ENCODE data around the gene SPECC1.
"Not testable (repeated sequence)": the region's sequence is repeated elsewhere in the genome, so short reads cannot be mapped to it uniquely, and the experiment has no call there.

SPECC1 gene

DNA sequence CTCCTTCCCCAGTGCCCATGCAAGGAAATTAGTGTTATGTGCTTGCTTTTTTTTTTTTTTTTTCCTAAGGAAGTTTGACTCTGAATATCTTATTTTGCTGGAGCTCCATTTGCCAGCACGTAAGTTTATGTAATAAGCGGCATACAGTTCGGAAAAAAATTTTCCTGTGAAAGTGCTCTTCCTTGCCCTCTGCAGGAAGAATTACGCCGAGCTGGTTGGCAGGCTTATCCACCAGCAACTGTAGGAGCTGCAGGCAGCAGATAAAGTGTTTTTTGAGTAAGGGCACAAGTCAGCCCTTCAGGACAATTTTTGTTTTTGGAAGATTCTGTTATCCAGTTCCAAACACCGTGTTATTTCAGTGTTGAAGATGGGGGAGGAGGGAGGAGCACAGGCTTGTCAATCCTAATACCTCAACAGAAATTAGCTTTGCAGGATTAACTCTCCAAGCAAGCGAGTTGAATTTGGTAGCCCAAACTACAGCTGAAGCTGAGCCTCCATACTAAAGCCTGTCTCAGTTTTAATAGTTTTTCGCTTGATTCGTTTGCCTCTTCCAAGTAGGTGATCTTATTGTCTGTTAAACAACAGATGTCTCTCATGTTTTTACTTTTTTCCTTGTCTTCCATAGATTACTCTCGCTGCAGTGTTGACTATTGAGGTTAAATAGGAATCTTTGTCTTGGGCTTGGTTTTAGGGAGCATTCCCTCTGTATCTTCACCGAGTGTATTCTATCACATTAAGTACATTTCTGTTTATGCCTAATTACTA, 1.1 kb downstream of the SPECC1 start:
- DNase-seq (ENCODE audit: low read depth), result no peak

DNA sequence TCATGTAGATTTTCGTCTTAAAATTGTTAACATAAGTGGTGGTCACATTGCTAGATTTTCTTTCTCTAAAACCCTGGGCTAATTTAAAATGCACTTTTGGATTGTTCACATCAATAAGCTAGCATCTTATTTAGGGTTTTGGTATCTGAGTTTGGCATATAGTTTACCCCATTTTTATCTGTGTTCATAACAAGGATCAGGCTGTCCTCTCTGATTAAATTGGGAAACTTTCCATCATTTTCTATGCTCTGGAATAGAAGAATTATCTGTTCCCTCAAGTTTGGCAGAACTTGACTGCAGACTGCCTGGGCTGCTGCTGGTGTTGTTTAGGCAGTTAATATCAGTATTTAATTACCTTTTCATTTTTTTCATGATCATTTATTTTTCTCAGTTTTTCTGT, 1.8 kb downstream of the SPECC1 start:
- DNase-seq (ENCODE audit: low read depth), result no peak

DNA sequence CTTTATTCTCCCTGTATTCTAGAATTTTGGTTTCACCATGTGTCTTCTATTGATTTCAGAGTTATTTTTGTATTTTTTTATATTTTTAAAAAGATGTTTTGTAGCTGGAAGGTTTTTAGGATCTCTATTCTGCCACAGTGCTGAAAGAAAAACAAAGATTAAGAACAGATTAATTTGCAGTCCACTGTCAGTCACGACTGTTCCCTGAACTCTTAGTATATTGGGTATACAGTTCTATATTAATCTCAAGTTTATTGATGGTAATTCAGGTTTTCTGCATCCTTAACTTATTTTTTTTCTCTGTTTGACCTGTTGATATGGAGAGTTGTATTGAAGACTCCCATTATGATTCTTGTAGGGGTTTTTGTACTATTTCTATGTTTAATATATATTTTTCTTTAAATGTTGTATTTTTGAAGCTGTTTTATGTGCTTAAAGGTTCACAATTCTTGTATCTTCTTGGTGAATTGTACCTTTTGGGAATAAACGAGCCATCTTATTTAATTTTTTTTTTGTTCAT, 2.9 kb downstream of the SPECC1 start:
- no peak for DNase-seq (ENCODE audit: low read depth)

DNA sequence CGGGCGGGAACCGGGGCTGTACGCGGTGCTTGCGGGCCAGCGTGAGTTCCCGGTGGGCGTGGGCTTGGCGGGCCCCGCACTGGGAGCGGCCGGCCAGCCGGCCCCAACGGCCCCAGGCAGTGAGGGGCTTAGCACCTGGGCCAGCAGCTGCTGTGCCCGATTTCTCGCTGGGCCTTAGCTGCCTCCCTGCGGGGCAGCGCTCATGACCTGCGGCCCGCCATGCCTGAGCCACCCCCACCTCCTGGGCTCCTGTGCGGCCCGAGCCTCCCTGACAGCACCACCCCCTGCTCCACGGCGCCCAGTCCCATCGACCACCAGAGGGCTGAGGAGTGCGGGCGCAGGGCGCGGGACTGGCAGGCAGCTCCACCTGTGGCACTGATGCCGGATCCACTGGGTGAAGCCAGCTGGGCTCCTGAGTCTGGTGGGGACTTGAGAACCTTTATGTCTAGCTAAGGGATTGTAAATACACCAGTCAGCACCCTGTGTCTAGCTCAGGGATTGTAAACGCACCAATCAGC, 7.4 kb downstream of the SPECC1 start:
- not testable (repeated sequence) for DNase-seq (ENCODE audit: low read depth)

DNA sequence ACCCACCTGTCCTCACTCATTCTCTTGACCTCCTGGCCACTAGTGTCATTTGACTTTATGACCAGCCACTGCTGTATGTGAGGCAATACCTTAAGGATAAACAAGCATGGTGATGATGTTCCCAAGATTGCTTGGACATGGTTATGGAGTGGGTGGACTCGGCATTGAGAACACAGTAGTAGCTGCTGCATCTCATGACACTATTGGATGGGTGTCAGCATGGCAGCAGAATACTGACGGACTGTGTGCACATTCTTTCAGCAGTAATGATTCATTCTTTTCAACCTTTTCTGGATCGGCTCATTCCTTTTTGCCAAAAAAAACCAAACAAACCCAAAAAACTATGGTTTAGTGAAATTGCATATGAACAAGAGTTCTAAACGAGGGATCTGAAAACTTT, 13.5 kb downstream of the SPECC1 start:
- DNase-seq (ENCODE audit: low read depth), result no peak

- DNase-seq (ENCODE audit: low read depth), result no peak
Observed at GRCh38 chr17:20026960-20027359, 17.8 kb downstream of the SPECC1 start.

- DNase-seq (ENCODE audit: low read depth), result no peak
Observed at GRCh38 chr17:20028443-20028842, 19.3 kb downstream of the SPECC1 start.

DNA sequence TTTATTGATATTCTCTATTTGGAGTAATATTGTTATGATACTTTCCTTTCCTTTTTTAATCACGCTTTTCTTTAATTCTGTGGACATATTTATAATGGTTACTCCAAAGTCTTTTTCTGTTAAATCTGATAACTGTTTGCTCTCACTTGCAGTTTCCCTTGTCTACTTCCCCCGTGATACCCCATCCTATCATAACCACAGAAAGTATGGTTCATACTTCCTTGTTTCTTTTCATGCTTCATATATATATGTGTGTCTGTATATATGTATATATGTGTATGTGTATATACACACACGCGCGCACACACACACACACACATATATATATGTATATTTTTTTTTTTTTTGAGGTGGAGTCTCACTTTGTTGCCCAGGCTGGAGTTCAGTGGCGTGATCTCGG, 23.5 kb downstream of the SPECC1 start:
- DNase-seq (ENCODE audit: low read depth), result no peak

DNA sequence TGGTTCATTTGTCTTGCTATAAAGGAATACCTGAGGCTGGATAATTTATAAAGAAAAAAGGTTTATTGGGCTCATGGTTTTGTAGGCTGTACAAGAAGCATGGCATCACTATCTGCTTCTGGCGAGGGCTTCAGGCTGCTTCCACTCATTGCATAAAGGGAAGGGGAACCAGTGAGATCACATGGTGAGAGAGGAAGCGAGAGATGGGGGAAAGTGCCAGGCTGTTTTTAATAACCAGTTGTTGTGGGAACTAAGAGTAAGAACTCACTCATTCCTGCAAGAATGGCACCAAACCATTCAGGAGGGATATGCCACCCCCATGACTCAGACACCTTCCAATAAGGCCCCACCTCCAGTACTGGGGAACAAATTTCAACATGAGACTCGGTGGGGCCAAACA, 24.3 kb downstream of the SPECC1 start:
- no peak for DNase-seq (ENCODE audit: low read depth)

DNA sequence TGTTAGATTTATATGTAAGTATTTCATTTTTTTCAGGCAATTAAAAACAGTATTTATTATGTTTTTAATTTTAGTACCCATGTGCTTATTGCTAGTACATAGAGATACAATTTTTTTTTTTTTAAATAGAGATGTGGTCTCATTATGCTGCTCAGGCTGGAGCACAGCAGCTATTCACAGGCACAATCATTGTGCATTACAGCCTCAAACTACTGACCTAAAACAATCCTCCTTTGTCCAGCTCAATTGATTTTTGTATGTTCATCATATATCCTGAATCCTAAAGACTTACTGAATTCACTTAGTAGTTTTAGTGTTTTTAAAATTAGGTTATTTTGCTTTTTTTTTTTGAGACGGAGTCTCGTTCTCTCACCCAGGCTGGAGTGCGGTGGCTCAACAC, 26.3 kb downstream of the SPECC1 start:
- DNase-seq (ENCODE audit: low read depth), result no peak

- DNase-seq (ENCODE audit: low read depth), result not testable (repeated sequence)
Observed at GRCh38 chr17:20037286-20037685, 28.1 kb downstream of the SPECC1 start.

DNA sequence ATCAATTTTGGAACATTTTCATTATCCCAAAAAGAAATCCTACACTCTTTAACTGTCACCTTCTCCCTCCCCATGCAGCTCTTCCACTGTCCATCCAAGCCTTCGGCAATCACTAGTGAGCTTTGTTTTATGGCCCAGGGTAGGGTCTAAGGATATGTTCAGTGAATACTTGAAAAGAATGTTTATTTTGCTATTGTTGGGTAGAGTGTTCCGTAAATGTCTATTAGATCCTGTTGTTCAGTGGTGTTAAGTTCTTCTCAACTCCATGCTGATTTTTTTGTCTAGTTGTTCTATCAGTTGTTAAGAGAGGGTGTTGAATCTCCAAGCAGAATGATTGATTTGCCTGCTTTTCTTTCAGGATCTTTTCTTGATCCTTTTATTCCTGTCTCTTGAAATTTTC, 29.9 kb downstream of the SPECC1 start:
- no peak for DNase-seq (ENCODE audit: low read depth)

- DNase-seq (ENCODE audit: low read depth), result no peak
Observed at GRCh38 chr17:20040216-20040615, 31.1 kb downstream of the SPECC1 start.

GRCh38 chr17:20043021-20043420, 33.9 kb downstream of the SPECC1 start:
- no peak for DNase-seq (ENCODE audit: low read depth)

DNA sequence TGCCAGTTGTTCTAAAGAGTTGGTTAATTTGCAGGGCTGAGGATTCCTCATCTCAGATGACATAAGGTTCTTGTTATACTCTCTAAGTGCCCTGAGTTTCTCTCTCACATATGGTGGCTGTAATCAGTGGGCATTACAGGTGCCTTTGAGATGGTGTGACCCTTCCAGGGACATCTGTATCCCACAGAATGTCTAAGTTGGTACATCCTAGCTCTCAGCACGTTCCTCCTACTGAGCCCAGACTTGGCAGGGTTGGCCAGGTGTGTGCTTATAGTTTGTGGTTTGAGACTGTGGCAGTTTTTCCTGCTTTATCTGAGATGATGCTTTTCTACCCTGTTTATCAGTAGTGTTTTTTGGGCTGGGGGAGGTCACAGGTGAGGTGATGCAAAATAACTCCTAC, 36.3 kb downstream of the SPECC1 start:
- no peak for DNase-seq (ENCODE audit: low read depth)

DNA sequence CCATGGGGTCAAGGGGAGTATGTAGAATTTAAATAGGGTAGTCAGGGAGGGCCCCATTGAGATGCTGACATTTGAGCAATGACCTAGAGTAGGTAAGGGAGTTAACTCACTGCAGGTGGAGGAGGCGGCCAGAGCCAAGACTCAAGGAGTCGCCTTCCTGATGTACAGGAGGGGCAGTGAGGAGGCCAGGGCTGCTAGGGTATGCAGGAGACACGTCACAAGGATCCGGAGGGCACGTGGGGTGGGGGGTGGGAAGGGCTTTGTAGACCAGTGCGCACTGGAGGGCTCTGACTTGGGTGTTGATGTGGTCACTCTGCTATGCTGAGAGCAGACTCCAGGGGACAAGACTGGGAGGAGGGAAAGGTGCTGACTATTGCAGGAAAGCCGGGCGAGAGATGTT, 37.5 kb downstream of the SPECC1 start:
- no peak for DNase-seq (ENCODE audit: low read depth)

- DNase-seq (ENCODE audit: low read depth), result no peak
Observed at GRCh38 chr17:20051624-20052023, 42.5 kb downstream of the SPECC1 start.

DNA sequence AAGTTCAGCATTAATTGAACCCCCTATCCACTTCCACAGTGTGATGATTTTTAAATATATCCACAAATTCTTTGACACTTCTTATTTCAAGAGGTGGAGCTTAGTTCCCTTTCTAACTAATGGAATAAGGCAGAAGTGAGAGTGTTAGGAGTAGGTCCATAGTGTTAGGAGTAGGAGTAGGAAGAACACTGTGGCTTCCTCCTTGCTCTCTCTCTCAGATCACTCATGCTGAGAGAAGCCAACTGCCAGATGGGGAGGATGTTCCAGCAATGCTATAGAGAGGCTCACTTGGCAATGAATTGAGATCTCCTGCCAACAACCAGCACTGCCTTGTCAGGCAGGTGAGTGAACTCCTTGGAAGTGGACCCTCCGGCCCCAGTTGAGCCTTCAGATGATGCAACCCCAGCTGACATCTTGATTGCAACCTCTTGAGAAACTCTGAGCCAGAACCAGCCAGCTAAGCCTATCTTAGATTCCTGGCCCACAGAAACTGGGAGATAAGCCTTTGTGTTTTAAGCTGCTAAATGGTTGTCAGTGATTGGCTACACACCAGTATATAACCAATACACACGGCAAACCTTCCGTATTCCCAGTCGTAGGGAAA, 44.3 kb downstream of the SPECC1 start:
- DNase-seq (ENCODE audit: low read depth), result no peak

DNA sequence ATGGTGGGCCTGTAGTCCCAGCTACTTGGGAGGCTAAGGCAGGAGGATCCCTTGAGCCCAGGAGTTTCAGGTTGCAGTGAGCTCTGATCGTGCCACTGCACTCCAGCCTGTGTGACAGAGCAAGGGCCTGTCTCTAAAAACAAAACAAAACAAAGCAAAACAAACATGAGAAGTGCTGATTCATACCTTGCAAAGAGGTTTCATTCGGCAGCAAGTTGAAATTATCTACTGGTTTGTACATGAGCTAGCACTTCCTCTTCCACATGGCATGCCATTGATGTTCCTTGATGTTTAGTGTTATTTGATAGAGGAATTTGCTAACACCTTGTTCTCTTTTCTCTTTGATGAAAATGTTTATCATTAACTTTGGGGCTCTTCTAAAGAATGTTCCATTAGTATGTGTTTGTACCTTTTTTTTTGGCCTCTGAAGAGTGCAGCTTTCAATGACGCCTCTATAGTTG, 50.6 kb downstream of the SPECC1 start:
- no peak for DNase-seq (ENCODE audit: low read depth)

GRCh38 chr17:20063665-20064648, 54.8 kb downstream of the SPECC1 start:
- DNase-seq (ENCODE audit: low read depth), result peak; percentile 83

GRCh38 chr17:20066253-20066652, 57.1 kb downstream of the SPECC1 start:
- peak; percentile 71 for DNase-seq (ENCODE audit: low read depth)

DNA sequence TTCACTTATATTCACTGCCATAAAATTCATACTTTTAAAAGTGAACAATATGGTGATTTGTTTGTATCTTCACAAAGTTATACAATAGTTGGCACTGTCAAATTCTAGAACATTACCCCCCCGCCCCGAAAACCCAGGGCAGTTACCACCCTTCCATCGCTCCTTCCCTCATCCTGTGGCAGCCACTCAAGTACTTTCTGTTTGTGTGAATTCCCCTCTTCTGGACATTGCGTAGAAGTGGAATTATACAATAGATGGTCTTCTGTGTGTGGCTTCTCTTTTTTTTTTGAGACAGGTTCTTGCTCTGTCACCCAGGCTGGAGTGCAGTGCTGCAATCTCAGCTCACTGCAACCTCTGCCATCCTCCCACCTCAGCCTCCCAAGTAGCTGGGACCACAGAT, 58.6 kb downstream of the SPECC1 start:
- DNase-seq (ENCODE audit: low read depth), result no peak
